MCF 10A (cell line): Measurements from ENCODE around the gene EXOC1. TPM values are rescaled to one million over a fixed set of nuclear protein-coding genes. Genes with fewer than 3 reads are reported as not detected.

Experiments
- BruUV-seq: library from RNA; stranded (reverse); fragments of 400-500 nt; replicated peaks from 2 replicates; lab custom pipeline; 2021; lab: Mats Ljungman, UMichigan
- CTCF ChIA-PET: fragments of 300-600 bp; sonication (Branson Sonifier 250); formaldehyde crosslinking; extraction: SDS; loops from one replicate; lab custom pipeline; 2021; ENCODE audit warnings: antibody characterized with exemption, inconsistent platforms; lab: Yijun Ruan, JAX
- POLR2A ChIA-PET: fragments of 300-600, 350-650 bp; sonication (Branson Sonifier 250); formaldehyde crosslinking; extraction: SDS; loops from one replicate; lab custom pipeline; 2020; ENCODE audit warnings: antibody characterized with exemption, inconsistent platforms; lab: Yijun Ruan, JAX
- DNase-seq: peaks from one replicate; pipeline ENCODE4 v3.0.0-alpha.2; 2018; ENCODE audit not compliant: unreplicated experiment
- H3K27ac Mint-ChIP-seq: one replicate; pipeline ENCODE4 v1.8.0; 2022; ENCODE audit warnings: mild to moderate bottlenecking, low read depth, mixed read lengths; ENCODE audit not compliant: unreplicated experiment
- H3K27me3 Mint-ChIP-seq: one replicate; pipeline ENCODE4 v1.8.0; 2022; ENCODE audit warnings: mixed read lengths; ENCODE audit not compliant: insufficient read depth, unreplicated experiment
- H3K36me3 Mint-ChIP-seq: one replicate; pipeline ENCODE4 v1.8.0; 2022; ENCODE audit warnings: mild to moderate bottlenecking, moderate library complexity, mixed read lengths; ENCODE audit not compliant: insufficient read depth, unreplicated experiment
- H3K4me1 Mint-ChIP-seq: one replicate; pipeline ENCODE4 v1.8.0; 2022; ENCODE audit warnings: mixed read lengths; ENCODE audit not compliant: insufficient read depth, unreplicated experiment
- H3K4me3 Mint-ChIP-seq: one replicate; pipeline ENCODE4 v1.8.0; 2022; ENCODE audit warnings: mild to moderate bottlenecking, moderate library complexity, mixed read lengths; ENCODE audit not compliant: unreplicated experiment
- H3K9me3 Mint-ChIP-seq: one replicate; pipeline ENCODE4 v1.8.0; 2022; ENCODE audit warnings: mixed read lengths; ENCODE audit not compliant: unreplicated experiment
- CTCF ChIP-seq: fragments of 200-600 bp; IDR thresholded peaks from one replicate; pipeline ENCODE4 v1.8.0; 2022; ENCODE audit warnings: antibody characterized with exemption, mild to moderate bottlenecking; ENCODE audit not compliant: unreplicated experiment
- intact Hi-C: fragments of 100-400 bp; cut with micrococcal nuclease; formaldehyde crosslinking; loops from 2 replicates; pipeline ENCODE4 v1.14.1; 2022
- total RNA-seq: library from RNA; stranded (reverse); gene quantifications from 2 replicates; pipeline ENCODE4 v1.2.3, GENCODE V29; 2022

EXOC1 gene
- total RNA-seq, 1 experiment from 2014 or later, result 31.4 TPM

- Mint-ChIP-seq H3K36me3 (no peaks in the 10 kb centered on the region), H3K4me3 (peak overlapping the region; percentile 2), H3K27ac (no peak overlapping the region), H3K9me3 (no peaks in the 10 kb centered on the region), H3K27me3 (no peaks in the 10 kb centered on the region), H3K4me1 (peaks cover 14% of the 10 kb centered on the region)
- no TSS peak for BruUV-seq
- POLR2A ChIA-PET, result interaction anchor here (0.6 to 6.2 kb wide), 9 partner anchors 11 to 506 kb away, joined by 3 to 87 read pairs (median 3); partner anchors contain the start of genes SRD5A3 and TMEM165
- TF ChIP-seq CTCF, result no peak
- CTCF ChIA-PET, result interaction anchor here (0.5 to 1.2 kb wide), 5 partner anchors 13 to 530 kb away, joined by 3 to 6 read pairs (median 4); no protein-coding TSS in a partner anchor
- intact Hi-C loops, result no loop called here
- peak; percentile 85 for DNase-seq
Measured at GRCh38 chr4:55851885-55852284, 1.6 kb upstream of the EXOC1 start.

- Mint-ChIP-seq H3K36me3 (no peaks in the 10 kb centered on the region), H3K4me1 (peaks cover 14% of the 10 kb centered on the region), H3K27me3 (no peaks in the 10 kb centered on the region), H3K4me3 (no peak overlapping the region), H3K9me3 (no peaks in the 10 kb centered on the region), H3K27ac (peak overlapping the region; percentile 90)
- intact Hi-C loops, result no loop called here
- POLR2A ChIA-PET, result interaction anchor here (0.5 to 6.2 kb wide), 13 partner anchors 12 to 508 kb away, joined by 3 to 87 read pairs (median 4); partner anchors contain the start of genes CEP135 and SRD5A3
- CTCF ChIA-PET, result interaction anchor here (0.7 to 1.6 kb wide), 5 partner anchors 8 to 507 kb away, joined by 3 to 14 read pairs (median 4); no protein-coding TSS in a partner anchor
- DNase-seq, result no peak
- no peak for TF ChIP-seq CTCF
- BruUV-seq, result no TSS peak
Measured at GRCh38 chr4:55854129-55854528, 681 bp downstream of the EXOC1 start.

GRCh38 chr4:55857586-55857985, 4.1 kb downstream of the EXOC1 start:
- H3K9me3 Mint-ChIP-seq, result no peaks in the 10 kb centered on the region
- CTCF ChIA-PET, result no interaction called here
- peaks cover 19% of the 10 kb centered on the region for H3K36me3 Mint-ChIP-seq
- POLR2A ChIA-PET, result interaction anchor here (0.7 kb wide), 1 partner anchor 103 kb away, joined by 3 read pairs; no protein-coding TSS in a partner anchor
- no peak overlapping the region for H3K27ac Mint-ChIP-seq
- H3K4me1 Mint-ChIP-seq, result peaks cover under 1% of the 10 kb centered on the region
- BruUV-seq, result no TSS peak
- no peak for DNase-seq
- H3K4me3 Mint-ChIP-seq, result no peak overlapping the region
- intact Hi-C loops, result no loop called here
- no peak for TF ChIP-seq CTCF
- no peaks in the 10 kb centered on the region for H3K27me3 Mint-ChIP-seq

- no peak overlapping the region for H3K27ac Mint-ChIP-seq
- no TSS peak for BruUV-seq
- H3K4me1 Mint-ChIP-seq, result no peaks in the 10 kb centered on the region
- H3K36me3 Mint-ChIP-seq, result peaks cover 28% of the 10 kb centered on the region
- H3K27me3 Mint-ChIP-seq, result no peaks in the 10 kb centered on the region
- no peaks in the 10 kb centered on the region for H3K9me3 Mint-ChIP-seq
- no peak overlapping the region for H3K4me3 Mint-ChIP-seq
- CTCF ChIA-PET, result interaction anchor here (0.7 kb wide), 1 partner anchor 469 kb away, joined by 3 read pairs; no protein-coding TSS in a partner anchor
- TF ChIP-seq CTCF, result no peak
- no peak for DNase-seq
- POLR2A ChIA-PET, result interaction anchor here (0.6 kb wide), 1 partner anchor 35 kb away, joined by 3 read pairs; no protein-coding TSS in a partner anchor
- intact Hi-C loops, result no loop called here
Measured at GRCh38 chr4:55859711-55860110, 6.3 kb downstream of the EXOC1 start.
